ENCODE measurements around the gene OPHN1. TPM values are rescaled to one million over a fixed set of nuclear protein-coding genes. Genes with fewer than 3 reads are reported as not detected.
"Not testable (repeated sequence)": the region's sequence is repeated elsewhere in the genome, so short reads cannot be mapped to it uniquely, and the experiment has no call there.

OPHN1 gene
- total and polyA plus RNA-seq, 12 donors = 2.1 to 7.1 (median 5.2) TPM

DNA sequence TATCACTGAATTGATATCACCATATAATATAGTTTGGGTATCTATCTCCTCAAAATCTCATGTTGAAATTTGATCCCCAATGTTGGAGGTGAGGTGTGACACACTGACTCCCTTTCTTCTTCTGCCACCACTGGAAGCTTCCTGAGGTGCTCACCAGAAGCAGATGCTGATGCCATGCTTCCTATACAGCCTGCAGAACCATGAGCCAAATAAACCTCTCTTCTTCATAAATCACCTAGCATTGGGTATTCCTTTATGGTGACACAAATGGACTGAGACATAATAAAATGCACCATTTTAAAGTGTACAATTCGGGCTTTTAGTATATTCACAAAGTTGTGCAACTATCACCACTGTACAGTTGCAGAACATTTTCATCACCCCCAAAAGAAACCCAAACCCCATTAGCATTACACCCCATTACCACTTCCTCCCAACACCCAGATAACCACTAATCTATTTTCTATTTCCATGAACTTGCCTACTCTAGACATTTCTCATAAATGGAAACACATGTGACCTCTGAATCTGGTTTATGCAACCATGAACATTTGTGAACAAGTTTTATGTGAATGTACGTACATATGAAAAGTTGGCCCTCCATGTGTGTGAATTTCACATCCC, 148.9 kb downstream of the OPHN1 start:
- intact Hi-C loops (cut with DNase I) = no loop called here
- Histone ChIP-seq H3K27ac (no peak overlapping the region), H3K9me3 (no peaks in the 10 kb centered on the region), H3K4me1 (no peaks in the 10 kb centered on the region), H3K27me3 (peaks cover 0 to 36% (median 0%) of the 10 kb centered on the region in 7 donors), H3K36me3 (no peaks in the 10 kb centered on the region), H3K4me3 (no peak overlapping the region)
- DNase-seq (no peak), ATAC-seq (no peak)
- TF ChIP-seq, protein P1, sequence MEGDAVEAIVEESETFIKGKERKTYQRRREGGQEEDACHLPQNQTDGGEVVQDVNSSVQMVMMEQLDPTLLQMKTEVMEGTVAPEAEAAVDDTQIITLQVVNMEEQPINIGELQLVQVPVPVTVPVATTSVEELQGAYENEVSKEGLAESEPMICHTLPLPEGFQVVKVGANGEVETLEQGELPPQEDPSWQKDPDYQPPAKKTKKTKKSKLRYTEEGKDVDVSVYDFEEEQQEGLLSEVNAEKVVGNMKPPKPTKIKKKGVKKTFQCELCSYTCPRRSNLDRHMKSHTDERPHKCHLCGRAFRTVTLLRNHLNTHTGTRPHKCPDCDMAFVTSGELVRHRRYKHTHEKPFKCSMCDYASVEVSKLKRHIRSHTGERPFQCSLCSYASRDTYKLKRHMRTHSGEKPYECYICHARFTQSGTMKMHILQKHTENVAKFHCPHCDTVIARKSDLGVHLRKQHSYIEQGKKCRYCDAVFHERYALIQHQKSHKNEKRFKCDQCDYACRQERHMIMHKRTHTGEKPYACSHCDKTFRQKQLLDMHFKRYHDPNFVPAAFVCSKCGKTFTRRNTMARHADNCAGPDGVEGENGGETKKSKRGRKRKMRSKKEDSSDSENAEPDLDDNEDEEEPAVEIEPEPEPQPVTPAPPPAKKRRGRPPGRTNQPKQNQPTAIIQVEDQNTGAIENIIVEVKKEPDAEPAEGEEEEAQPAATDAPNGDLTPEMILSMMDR (IDR thresholded peaks at IDR 0.05) = no peak
- 94 to 95% methylated on average over 2 of the region's 2 CpGs for WGBS, 2 donors

DNA sequence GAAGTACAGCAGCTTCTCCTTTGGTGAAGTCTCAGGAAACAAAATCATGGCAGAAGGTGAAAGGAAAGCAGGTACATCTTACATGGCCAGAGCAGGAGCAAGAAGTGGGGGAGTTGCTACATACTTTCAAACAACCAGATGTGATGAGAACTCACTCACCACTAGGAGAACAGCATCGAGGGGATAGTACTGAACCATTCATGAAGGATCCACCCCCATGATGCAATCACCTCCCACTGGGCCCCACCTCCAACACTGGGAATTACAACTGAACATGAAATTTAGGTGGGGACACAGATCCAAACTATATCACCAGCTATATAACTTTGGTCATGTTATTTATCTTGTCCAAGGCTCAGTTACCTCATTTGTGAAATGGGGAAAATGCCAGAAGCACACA, 159.4 kb downstream of the OPHN1 start:
- no peaks in the 10 kb centered on the region for H3K4me1 ChIP-seq
- no peaks in the 10 kb centered on the region for H3K36me3 ChIP-seq
- DNase-seq (no peak), ATAC-seq (no peak)
- WGBS, 2 donors = 23 to 24% methylated on average over 1 of the region's 1 CpG
- no peaks in the 10 kb centered on the region for H3K9me3 ChIP-seq
- intact Hi-C loops (cut with DNase I) = no loop called here
- no peak overlapping the region for H3K4me3 ChIP-seq
- TF ChIP-seq, protein P1 (IDR thresholded peaks at IDR 0.05) = no peak
- H3K27me3 ChIP-seq = no peaks in the 10 kb centered on the region
- H3K27ac ChIP-seq = no peak overlapping the region

DNA sequence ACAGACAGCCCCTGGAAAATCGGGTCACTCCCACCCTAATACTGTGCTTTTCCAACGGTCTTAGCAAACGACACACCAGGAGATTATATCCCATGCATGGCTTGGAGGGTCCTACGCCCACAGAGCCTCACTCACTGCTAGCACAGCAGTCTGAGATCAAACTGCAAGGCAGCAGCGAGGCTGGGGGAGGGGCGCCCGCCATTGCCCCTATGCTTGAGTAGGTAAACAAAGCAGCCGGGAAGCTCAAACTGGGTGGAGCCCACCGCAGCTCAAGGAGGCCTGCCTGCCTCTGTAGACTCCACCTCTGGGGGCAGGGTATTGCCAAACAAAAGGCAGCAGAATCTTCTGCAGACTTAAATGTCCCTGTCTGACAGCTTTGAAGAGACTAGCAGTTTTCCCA, 168.5 kb downstream of the OPHN1 start:
- peaks cover 0 to 10% (median 0%) of the 10 kb centered on the region in 7 donors for H3K27me3 ChIP-seq
- intact Hi-C loops (cut with DNase I); H3K9me3 ChIP-seq; H3K4me1 ChIP-seq; DNase-seq; H3K36me3 ChIP-seq; H3K4me3 ChIP-seq; H3K27ac ChIP-seq; ATAC-seq: not testable (repeated sequence)
- 92 to 96% methylated on average over 9 of the region's 9 CpGs for WGBS, 2 donors

DNA sequence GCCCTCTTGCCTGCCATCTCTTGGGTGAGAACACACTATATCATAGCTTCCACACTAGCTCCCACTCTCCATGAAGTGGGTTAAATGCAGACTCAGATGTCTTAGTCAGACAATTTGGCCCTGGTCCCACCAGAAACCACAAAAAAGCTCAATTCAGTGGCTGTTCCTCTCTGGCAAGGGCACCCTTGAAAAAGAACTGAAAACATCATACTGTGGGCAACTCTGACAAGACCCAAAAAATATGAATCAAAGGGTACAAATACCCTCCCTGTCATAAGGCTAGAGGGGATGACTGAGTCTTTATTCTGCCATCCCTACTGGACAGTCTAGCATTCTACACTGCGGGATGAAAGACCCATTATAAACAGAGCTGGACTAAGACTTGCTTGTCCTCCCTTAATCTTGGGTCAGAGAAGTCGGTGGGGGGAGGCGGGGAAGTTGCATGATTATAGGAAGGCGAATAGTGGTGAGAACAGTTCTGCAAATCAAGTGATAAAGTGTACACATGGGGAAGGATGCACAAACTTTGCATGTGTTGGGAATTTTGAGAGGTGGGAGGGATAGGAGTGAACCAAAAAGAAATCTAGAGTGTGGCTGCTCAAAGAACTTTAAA, 172.1 kb downstream of the OPHN1 start:
- Histone ChIP-seq H3K27ac (no peak overlapping the region), H3K36me3 (no peaks in the 10 kb centered on the region), H3K27me3 (peaks cover 0 to 22% (median 0%) of the 10 kb centered on the region in 7 donors), H3K4me1 (no peaks in the 10 kb centered on the region), H3K9me3 (no peaks in the 10 kb centered on the region), H3K4me3 (no peak overlapping the region)
- TF ChIP-seq, protein P1 (IDR thresholded peaks at IDR 0.05) = no peak
- 85 to 92% methylated on average over 4 of the region's 4 CpGs for WGBS, 2 donors
- intact Hi-C loops (cut with DNase I) = no loop called here
- ATAC-seq (peak in 1 of 8 donors; percentile 47), DNase-seq (no peak)

DNA sequence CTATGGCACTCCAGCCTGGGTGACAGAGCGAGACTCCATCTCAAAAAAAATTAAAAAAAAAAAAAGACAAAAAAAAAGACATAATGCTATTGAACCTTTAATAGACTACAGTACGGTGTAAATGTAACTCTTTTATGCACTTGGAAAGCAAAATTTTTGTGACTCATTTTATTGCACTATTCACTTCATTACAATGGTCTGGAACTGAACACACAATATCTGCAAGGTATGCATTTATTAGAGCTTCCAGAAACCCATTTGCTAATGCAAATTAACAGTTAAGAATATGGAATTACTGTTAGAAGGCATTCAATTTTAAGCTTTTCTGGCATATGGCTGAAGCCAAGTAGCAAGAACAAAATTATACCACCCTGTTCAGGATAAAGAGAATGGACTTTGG, 176.3 kb downstream of the OPHN1 start:
- Histone ChIP-seq H3K9me3 (no peaks in the 10 kb centered on the region), H3K36me3 (no peaks in the 10 kb centered on the region), H3K27ac (no peak overlapping the region), H3K27me3 (peaks cover 0 to 22% (median 0%) of the 10 kb centered on the region in 7 donors), H3K4me3 (no peak overlapping the region), H3K4me1 (peaks cover 0 to 7% (median 0%) of the 10 kb centered on the region in 9 donors)
- TF ChIP-seq, protein P1 (IDR thresholded peaks at IDR 0.05) = no peak
- intact Hi-C loops (cut with DNase I) = no loop called here
- no peak for ATAC-seq
- no peak for DNase-seq
- 98% methylated on average over 2 of the region's 2 CpGs for whole genome bisulfite sequencing, 2 donors
